HepG2 (cell line): ENCODE data around the gene SIK3. TPM values are rescaled to one million over a fixed set of nuclear protein-coding genes. Genes with fewer than 3 reads are reported as not detected.

Source experiments
- CBFB ChIP-seq: sonication (generic); formaldehyde crosslinking; IDR thresholded peaks from 2 replicates; pipeline ENCODE4 v1.4.0; 2020; ENCODE audit warnings: missing genetic modification reagents
- DNMT3B ChIP-seq: conservative IDR thresholded peaks from 2 replicates; pipeline ENCODE4 v1.6.1; 2016; ENCODE audit warnings: missing biosample characterization, control low read depth
- FOXO4 ChIP-seq: sonication (generic); formaldehyde crosslinking; conservative IDR thresholded peaks from 2 replicates; pipeline ENCODE4 v1.8.1; 2023; ENCODE audit warnings: missing genetic modification reagents
- HINFP ChIP-seq: sonication (generic); formaldehyde crosslinking; IDR thresholded peaks from 2 replicates; pipeline ENCODE4 v1.4.0; 2020; ENCODE audit warnings: low read depth, mild to moderate bottlenecking, missing genetic modification reagents
- HMG20B ChIP-seq: conservative IDR thresholded peaks from 2 replicates; pipeline ENCODE4 v1.6.1; 2016; ENCODE audit warnings: missing genetic modification reagents, missing compliant biosample characterization
- RFX3 ChIP-seq: IDR thresholded peaks from 2 replicates; pipeline ENCODE4 v1.6.1; 2016; ENCODE audit warnings: missing biosample characterization, missing genetic modification reagents
- RFXAP ChIP-seq: sonication (generic); formaldehyde crosslinking; IDR thresholded peaks from 2 replicates; pipeline ENCODE4 v1.4.0; 2020; ENCODE audit warnings: missing genetic modification reagents, borderline replicate concordance
- SOX6 ChIP-seq, 2 experiments: fragments of 450-650 bp in 1 of 2; sonication (generic) in 1 of 2; formaldehyde crosslinking in 1 of 2; IDR thresholded peaks; 2 replicates each; pipeline versions ENCODE4 v1.4.0 to v1.6.1; 2017 to 2020; ENCODE audit warnings: antibody characterized with exemption in 1 of 2, mild to moderate bottlenecking in 1 of 2, missing genetic modification reagents in 1 of 2
- SP2 ChIP-seq: sonication (generic); formaldehyde crosslinking; IDR thresholded peaks from 2 replicates; pipeline ENCODE4 v1.5.1; 2020; ENCODE audit warnings: mild to moderate bottlenecking, missing genetic modification reagents
- ZBTB33 ChIP-seq: sonication (generic); formaldehyde crosslinking; IDR thresholded peaks from 2 replicates; pipeline ENCODE4 v1.4.0; 2020; ENCODE audit warnings: missing genetic modification reagents
- ZNF142 ChIP-seq: sonication (generic); formaldehyde crosslinking; IDR thresholded peaks from 2 replicates; pipeline ENCODE4 v1.4.0; 2020; ENCODE audit warnings: missing genetic modification reagents
- ZNF460 ChIP-seq: sonication (generic); formaldehyde crosslinking; IDR thresholded peaks from 2 replicates; pipeline ENCODE4 v1.5.1; 2020; ENCODE audit warnings: missing genetic modification reagents, mild to moderate bottlenecking, borderline replicate concordance
- ZNF558 ChIP-seq: sonication (generic); formaldehyde crosslinking; IDR thresholded peaks from 2 replicates; pipeline ENCODE4 v1.9.0; 2022; ENCODE audit warnings: mild to moderate bottlenecking, missing genetic modification reagents, borderline replicate concordance
- ZNF629 ChIP-seq: sonication (generic); formaldehyde crosslinking; conservative IDR thresholded peaks from 2 replicates; pipeline ENCODE4 v1.5.0; 2020; ENCODE audit warnings: missing genetic modification reagents
- ZNF776 ChIP-seq: sonication (generic); formaldehyde crosslinking; IDR thresholded peaks from 2 replicates; pipeline ENCODE4 v1.4.0; 2020; ENCODE audit warnings: mild to moderate bottlenecking, missing genetic modification reagents
- polyA plus RNA-seq, 8 experiments: library from polyadenylated mRNA; depleted of rRNA in 3 of 8; stranded (reverse) in 7 of 8; unstranded in 1 of 8; fragments of >200 nt; fragmentation: Illumina TruSeq in 4 of 8; extraction: Trizol in 4 of 8; gene quantifications; 2 replicates each; pipeline versions ENCODE4 v1.2.1 to v1.2.3, GENCODE V29; 2011 to 2016; ENCODE audit warnings: low read depth in 4 of 8, missing spikeins in 1 of 8, mixed read lengths in 1 of 8; ENCODE audit not compliant: insufficient read depth in 1 of 8
- total RNA-seq, 5 experiments: library from RNA; depleted of rRNA; stranded (reverse); fragments of >200 nt; fragmentation: Illumina TruSeq; extraction: Trizol; gene quantifications; 2 replicates each; pipeline ENCODE4 v1.2.3, GENCODE V29; 2016; ENCODE audit warnings: low read depth in 1 of 5

Gene SIK3
- total and polyA plus RNA-seq, 2 of the 13 experiments (the other 11 are each of a cell fraction or from before 2014, with no cell fraction given), result 5.7 to 9.8 TPM

GRCh38 chr11:117143871-117144476 lies 45.7 kb upstream of the SIK3 start, which contains the start of gene PAFAH1B2 (continued):
- TF ChIP-seq HMG20B (CRISPR knock-in tag), result no peak
- TF ChIP-seq ZNF558 (CRISPR knock-in tag), result peak; percentile 33; the same call in 1 of the 2 replicates
- TF ChIP-seq ZNF460 (CRISPR knock-in tag), result no peak
- TF ChIP-seq ZNF142 (CRISPR knock-in tag), result 0 out of 2 replicates have a peak, but pooled peaks have one; percentile 19
- TF ChIP-seq ZNF776, result peak; percentile 96
- TF ChIP-seq RFX3 (CRISPR knock-in tag), result no peak
- no peak for TF ChIP-seq DNMT3B (CRISPR knock-in tag)
- TF ChIP-seq SOX6 (IDR thresholded peaks at IDR 0.05), result no peak
- TF ChIP-seq SOX6 (CRISPR knock-in tag; IDR thresholded peaks at IDR 0.05), result no peak; the same call in 1 of the 2 replicates
- 0 out of 2 replicates have a peak, but pooled peaks have one; percentile 52 for TF ChIP-seq ZBTB33 (CRISPR knock-in tag)
- peak; percentile 59; the same call in 1 of the 2 replicates for TF ChIP-seq HINFP (CRISPR knock-in tag)
- 0 out of 2 replicates have a peak, but pooled peaks have one; percentile 4 for TF ChIP-seq ZNF629 (CRISPR knock-in tag)
- peak; percentile 46; the same call in 1 of the 2 replicates for TF ChIP-seq RFXAP (CRISPR knock-in tag)
- TF ChIP-seq FOXO4, result no peak
- TF ChIP-seq SP2, result peak; percentile 95
- TF ChIP-seq CBFB (CRISPR knock-in tag), result peak; percentile 77; the same call in 1 of the 2 replicates
